GM21381 (cell line): ENCODE results near the gene CMTM7.

Source experiments
- ATAC-seq: cut with Tn5 transposase; IDR thresholded peaks from one replicate; pipeline ENCODE4 v1.9.1; 2021; ENCODE audit warnings: mild to moderate bottlenecking, moderate library complexity; ENCODE audit not compliant: unreplicated experiment

CMTM7 gene

GRCh38 chr3:32411442-32411841, 19.8 kb downstream of the CMTM7 start:
- no peak for ATAC-seq

- ATAC-seq: no peak
These were observed 21.2 kb downstream of the CMTM7 start for GRCh38 chr3:32412887-32413286.

- ATAC-seq: no peak
These were observed 22.3 kb downstream of the CMTM7 start for GRCh38 chr3:32413845-32414521.

- ATAC-seq: no peak
These were observed 23.0 kb downstream of the CMTM7 start for GRCh38 chr3:32414522-32415202.

- ATAC-seq: no peak
These were observed 28.1 kb downstream of the CMTM7 start for GRCh38 chr3:32419742-32420125.

GRCh38 chr3:32420126-32421038, 28.7 kb downstream of the CMTM7 start:
- ATAC-seq: peak; percentile 72

- ATAC-seq: no peak
These were observed 29.5 kb downstream of the CMTM7 start for GRCh38 chr3:32421185-32421584.

- ATAC-seq: no peak
These were observed 30.6 kb downstream of the CMTM7 start for GRCh38 chr3:32421991-32422859.

GRCh38 chr3:32422943-32423342, 31.3 kb downstream of the CMTM7 start:
- no peak for ATAC-seq

GRCh38 chr3:32423534-32423933, 31.9 kb downstream of the CMTM7 start:
- no peak for ATAC-seq

- no peak for ATAC-seq
These were observed 32.4 kb downstream of the CMTM7 start for GRCh38 chr3:32423956-32424557.

GRCh38 chr3:32424581-32425250, 33.1 kb downstream of the CMTM7 start:
- ATAC-seq: no peak

- ATAC-seq: peak; percentile 65
These were observed 36.7 kb downstream of the CMTM7 start for GRCh38 chr3:32428092-32429068.

GRCh38 chr3:32430900-32431299, 39.2 kb downstream of the CMTM7 start:
- ATAC-seq: no peak

- no peak for ATAC-seq
These were observed 39.8 kb downstream of the CMTM7 start for GRCh38 chr3:32431481-32431880.

GRCh38 chr3:32432045-32432710, 40.5 kb downstream of the CMTM7 start:
- no peak for ATAC-seq

- ATAC-seq: peak; percentile 35
These were observed 41.3 kb downstream of the CMTM7 start for GRCh38 chr3:32432711-32433530.
